MCF 10A (cell line): ENCODE data around the gene CYP4V2. TPM values are rescaled to one million over a fixed set of nuclear protein-coding genes. Genes with fewer than 3 reads are reported as not detected.
A peak's percentile ranks its signal among the peaks of the same experiment; 100 is the strongest.

Experiments used
- BruUV-seq: library from RNA; stranded (reverse); fragments of 400-500 nt; replicated peaks from 2 replicates; lab custom pipeline; 2021; lab: Mats Ljungman, UMichigan
- CTCF ChIA-PET: fragments of 300-600 bp; sonication (Branson Sonifier 250); formaldehyde crosslinking; extraction: SDS; loops from one replicate; lab custom pipeline; 2021; ENCODE audit warnings: antibody characterized with exemption, inconsistent platforms; lab: Yijun Ruan, JAX
- POLR2A ChIA-PET: fragments of 300-600, 350-650 bp; sonication (Branson Sonifier 250); formaldehyde crosslinking; extraction: SDS; loops from one replicate; lab custom pipeline; 2020; ENCODE audit warnings: antibody characterized with exemption, inconsistent platforms; lab: Yijun Ruan, JAX
- DNase-seq: peaks from one replicate; pipeline ENCODE4 v3.0.0-alpha.2; 2018; ENCODE audit not compliant: unreplicated experiment
- H3K27ac Mint-ChIP-seq: one replicate; pipeline ENCODE4 v1.8.0; 2022; ENCODE audit warnings: mild to moderate bottlenecking, low read depth, mixed read lengths; ENCODE audit not compliant: unreplicated experiment
- H3K27me3 Mint-ChIP-seq: one replicate; pipeline ENCODE4 v1.8.0; 2022; ENCODE audit warnings: mixed read lengths; ENCODE audit not compliant: insufficient read depth, unreplicated experiment
- H3K36me3 Mint-ChIP-seq: one replicate; pipeline ENCODE4 v1.8.0; 2022; ENCODE audit warnings: mild to moderate bottlenecking, moderate library complexity, mixed read lengths; ENCODE audit not compliant: insufficient read depth, unreplicated experiment
- H3K4me1 Mint-ChIP-seq: one replicate; pipeline ENCODE4 v1.8.0; 2022; ENCODE audit warnings: mixed read lengths; ENCODE audit not compliant: insufficient read depth, unreplicated experiment
- H3K4me3 Mint-ChIP-seq: one replicate; pipeline ENCODE4 v1.8.0; 2022; ENCODE audit warnings: mild to moderate bottlenecking, moderate library complexity, mixed read lengths; ENCODE audit not compliant: unreplicated experiment
- H3K9me3 Mint-ChIP-seq: one replicate; pipeline ENCODE4 v1.8.0; 2022; ENCODE audit warnings: mixed read lengths; ENCODE audit not compliant: unreplicated experiment
- intact Hi-C: fragments of 100-400 bp; cut with micrococcal nuclease; formaldehyde crosslinking; loops from 2 replicates; pipeline ENCODE4 v1.14.1; 2022
- total RNA-seq: library from RNA; stranded (reverse); gene quantifications from 2 replicates; pipeline ENCODE4 v1.2.3, GENCODE V29; 2022
- TF ChIP-seq, protein P1 (sequence below): fragments of 200-600 bp; IDR thresholded peaks from one replicate; pipeline ENCODE4 v1.8.0; 2022; ENCODE audit warnings: antibody characterized with exemption, mild to moderate bottlenecking; ENCODE audit not compliant: unreplicated experiment

CYP4V2 gene
- total RNA-seq, 1 experiment from 2014 or later: 22.1 TPM

DNA sequence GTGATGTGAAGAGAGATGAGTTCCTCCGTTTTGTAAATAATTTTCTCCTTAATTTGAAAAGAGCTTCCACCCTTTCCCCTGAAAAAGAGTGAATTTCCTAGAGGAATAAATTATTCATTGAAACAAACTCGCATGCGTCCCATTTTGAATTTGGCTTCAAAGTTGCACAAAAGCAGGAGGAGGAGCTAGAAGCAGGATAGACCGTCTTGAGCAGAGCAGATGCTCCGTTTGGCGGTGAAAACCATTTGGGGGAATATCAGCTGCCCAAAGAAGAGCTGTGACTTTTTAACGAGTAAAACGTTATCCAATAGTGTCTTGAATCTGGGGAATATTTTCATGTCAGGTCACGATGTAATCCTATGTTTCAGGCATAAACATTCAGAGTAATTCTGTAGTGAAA is 44.9 kb upstream of the CYP4V2 start:
- intact Hi-C loops: no loop called here
- BruUV-seq: no TSS peak
- H3K27ac Mint-ChIP-seq: no peak overlapping the region
- POLR2A ChIA-PET: interaction anchor here (0.9 kb wide), 1 partner anchor 43 kb away, joined by 3 read pairs; no protein-coding TSS in a partner anchor
- CTCF ChIA-PET: interaction anchor here (1.6 kb wide), 1 partner anchor 9 kb away, joined by 10 read pairs; no protein-coding TSS in a partner anchor
- no peaks in the 10 kb centered on the region for H3K9me3 Mint-ChIP-seq
- TF ChIP-seq, protein P1, sequence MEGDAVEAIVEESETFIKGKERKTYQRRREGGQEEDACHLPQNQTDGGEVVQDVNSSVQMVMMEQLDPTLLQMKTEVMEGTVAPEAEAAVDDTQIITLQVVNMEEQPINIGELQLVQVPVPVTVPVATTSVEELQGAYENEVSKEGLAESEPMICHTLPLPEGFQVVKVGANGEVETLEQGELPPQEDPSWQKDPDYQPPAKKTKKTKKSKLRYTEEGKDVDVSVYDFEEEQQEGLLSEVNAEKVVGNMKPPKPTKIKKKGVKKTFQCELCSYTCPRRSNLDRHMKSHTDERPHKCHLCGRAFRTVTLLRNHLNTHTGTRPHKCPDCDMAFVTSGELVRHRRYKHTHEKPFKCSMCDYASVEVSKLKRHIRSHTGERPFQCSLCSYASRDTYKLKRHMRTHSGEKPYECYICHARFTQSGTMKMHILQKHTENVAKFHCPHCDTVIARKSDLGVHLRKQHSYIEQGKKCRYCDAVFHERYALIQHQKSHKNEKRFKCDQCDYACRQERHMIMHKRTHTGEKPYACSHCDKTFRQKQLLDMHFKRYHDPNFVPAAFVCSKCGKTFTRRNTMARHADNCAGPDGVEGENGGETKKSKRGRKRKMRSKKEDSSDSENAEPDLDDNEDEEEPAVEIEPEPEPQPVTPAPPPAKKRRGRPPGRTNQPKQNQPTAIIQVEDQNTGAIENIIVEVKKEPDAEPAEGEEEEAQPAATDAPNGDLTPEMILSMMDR: no peak
- no peaks in the 10 kb centered on the region for H3K27me3 Mint-ChIP-seq
- no peaks in the 10 kb centered on the region for H3K4me1 Mint-ChIP-seq
- H3K4me3 Mint-ChIP-seq: no peak overlapping the region
- H3K36me3 Mint-ChIP-seq: no peaks in the 10 kb centered on the region
- no peak for DNase-seq

DNA sequence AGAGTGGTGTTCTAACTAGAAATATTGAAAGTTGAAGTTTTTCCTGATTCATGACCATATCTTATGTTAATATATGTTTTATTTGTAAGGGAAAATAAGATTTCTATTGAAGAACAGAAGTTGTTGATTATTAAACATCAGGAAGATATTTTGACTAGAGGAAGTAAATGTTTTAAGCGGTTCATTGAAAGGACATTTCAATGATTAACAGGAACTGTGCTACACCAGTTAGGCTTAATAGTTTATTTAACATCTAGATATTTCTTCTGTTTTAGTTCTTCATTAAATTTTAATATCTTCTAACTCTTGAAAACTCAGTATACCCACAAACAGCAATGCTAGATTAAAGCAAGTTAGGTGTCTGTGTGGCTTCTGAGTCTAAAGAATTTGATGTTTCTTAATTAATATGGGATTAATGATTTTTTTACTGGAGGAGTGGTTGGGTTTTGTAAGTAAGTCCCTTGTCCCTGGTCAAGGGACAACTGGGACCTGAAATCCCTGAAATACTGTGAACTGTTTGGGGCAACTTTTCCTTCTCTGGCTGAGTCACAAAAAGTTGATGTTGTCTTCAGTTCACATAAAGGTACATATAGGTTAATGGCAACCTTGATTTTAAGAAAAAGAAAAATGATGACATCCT is 42.9 kb upstream of the CYP4V2 start:
- Mint-ChIP-seq H3K4me1 (no peaks in the 10 kb centered on the region), H3K36me3 (no peaks in the 10 kb centered on the region), H3K9me3 (no peaks in the 10 kb centered on the region), H3K27me3 (no peaks in the 10 kb centered on the region), H3K27ac (no peak overlapping the region), H3K4me3 (no peak overlapping the region)
- intact Hi-C loops: no loop called here
- ChIA-PET CTCF (no interaction called here), POLR2A (no interaction called here)
- no peak for DNase-seq
- no TSS peak for BruUV-seq
- TF ChIP-seq, protein P1: no peak

DNA sequence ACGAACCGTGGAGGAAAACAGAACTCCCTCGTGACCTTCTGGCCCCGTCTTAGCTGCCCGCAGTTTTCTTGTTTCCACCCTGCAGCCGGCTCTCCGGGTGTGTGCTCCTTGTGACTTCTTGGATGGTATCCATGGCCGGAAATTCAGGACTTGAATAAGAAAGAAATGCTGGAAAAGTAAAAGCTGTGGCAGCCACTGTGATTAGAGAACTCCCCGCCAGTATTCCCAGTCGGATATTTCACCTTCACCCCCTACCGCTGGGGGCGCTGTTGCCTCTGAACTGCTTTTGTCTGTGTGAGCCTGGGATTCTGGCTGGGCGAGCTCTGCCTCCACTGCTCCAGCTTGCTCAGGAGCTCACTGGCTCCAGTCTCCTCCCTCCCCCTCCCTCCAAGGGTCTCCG is 41.5 kb upstream of the CYP4V2 start:
- Mint-ChIP-seq H3K4me1 (no peaks in the 10 kb centered on the region), H3K4me3 (no peak overlapping the region), H3K27me3 (no peaks in the 10 kb centered on the region), H3K9me3 (no peaks in the 10 kb centered on the region), H3K27ac (no peak overlapping the region), H3K36me3 (no peaks in the 10 kb centered on the region)
- intact Hi-C loops: no loop called here
- POLR2A ChIA-PET: no interaction called here
- CTCF ChIA-PET: interaction anchor here (0.7 to 1.4 kb wide), 5 partner anchors 10 to 125 kb away, joined by 3 to 6 read pairs (median 4); no protein-coding TSS in a partner anchor
- TF ChIP-seq, protein P1: peak; percentile 23
- DNase-seq: peak; percentile 54
- no TSS peak for BruUV-seq

DNA sequence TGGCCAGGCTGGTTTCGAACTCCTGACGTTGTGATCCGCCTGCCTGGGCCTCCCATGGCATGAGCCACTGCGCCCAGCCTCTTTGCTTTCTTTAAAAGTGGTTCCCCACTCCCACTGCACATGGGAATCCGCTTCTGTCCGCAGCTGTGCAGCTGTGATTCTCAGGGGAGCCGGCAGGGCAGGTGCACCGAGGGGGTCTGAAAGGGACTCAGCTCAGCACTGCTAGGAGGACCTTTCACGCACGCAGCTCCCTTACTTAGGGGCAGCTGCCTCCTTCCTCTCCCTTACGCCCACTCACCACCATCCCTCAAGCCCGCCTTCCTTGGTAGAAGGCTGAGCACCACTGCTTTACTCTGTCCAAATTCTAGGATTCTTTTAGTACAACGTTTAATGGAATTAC is 40.4 kb upstream of the CYP4V2 start:
- Mint-ChIP-seq H3K27ac (no peak overlapping the region), H3K36me3 (no peaks in the 10 kb centered on the region), H3K4me3 (no peak overlapping the region), H3K4me1 (peaks cover 6% of the 10 kb centered on the region), H3K9me3 (no peaks in the 10 kb centered on the region), H3K27me3 (no peaks in the 10 kb centered on the region)
- ChIA-PET CTCF (interaction anchor here (0.6 kb wide), 1 partner anchor 1404 kb away, joined by 3 read pairs; no protein-coding TSS in a partner anchor), POLR2A (no interaction called here)
- TF ChIP-seq, protein P1: no peak
- DNase-seq: no peak
- no TSS peak for BruUV-seq
- intact Hi-C loops: no loop called here
